HepG2 (cell line): ENCODE results near the gene LRP1B. TPM values are rescaled to one million over a fixed set of nuclear protein-coding genes. Genes with fewer than 3 reads are reported as not detected.

Experiments
- ATAC-seq: fragments of 200-7000 bp; cut with Tn5 transposase; 3 replicates; pipeline ENCODE4 v1.9.1; 2020; ENCODE audit warnings: mild to moderate bottlenecking, moderate library complexity
- BruUV-seq: library from RNA; stranded (reverse); fragments of 400-500 nt; replicated peaks from 2 replicates; lab custom pipeline; 2021; lab: Mats Ljungman, UMichigan
- CTCF ChIA-PET: fragments of 300-600 bp; formaldehyde crosslinking; extraction: SDS; loops from one replicate; lab custom pipeline; 2021; ENCODE audit warnings: low total read pairs, inconsistent platforms, low intra/inter-chr PET ratio; lab: Yijun Ruan, JAX
- POLR2A ChIA-PET: fragments of 350-600 bp; sonication (Branson Sonifier 250); formaldehyde crosslinking; loops from one replicate; lab custom pipeline; 2020; ENCODE audit warnings: antibody characterized with exemption, inconsistent platforms; lab: Yijun Ruan, JAX
- DNase-seq: peaks from one replicate; pipeline ENCODE4 v3.0.0-alpha.2; 2015; ENCODE audit warnings: low spot score
- FAIRE-seq: peaks from 3 replicates; lab custom pipeline; 2011; peaks lifted over from hg19 to GRCh38; lab: Jason Lieb, UNC
- H2AFZ ChIP-seq: one replicate; pipeline ENCODE4 v1.6.1; 2011; ENCODE audit warnings: low read length, inconsistent platforms
- H3K27ac ChIP-seq: fragments of 300-600 bp; 3 replicates; pipeline ENCODE4 v1.8.0; 2011; ENCODE audit warnings: mixed run types, mild to moderate bottlenecking, mixed read lengths, low read length, inconsistent platforms; ENCODE audit not compliant: insufficient read depth; ENCODE audit errors: extremely low read length
- H3K27me3 ChIP-seq, 2 experiments: fragments of 200-600 bp in 1 of 2; 2 replicates in 1 of 2; 3 replicates in 1 of 2; pipeline versions ENCODE4 v1.6.0 to v1.8.0; 2011; ENCODE audit warnings: low read length in 2 of 2, mild to moderate bottlenecking in 2 of 2, moderate library complexity in 2 of 2, inconsistent platforms in 1 of 2; ENCODE audit not compliant: insufficient read depth in 2 of 2, control insufficient read depth in 1 of 2
- H3K36me3 ChIP-seq, 2 experiments: fragments of 200-600 bp in 1 of 2; replicated peaks in 1 of 2; 2 replicates in 1 of 2; 3 replicates in 1 of 2; pipeline versions ENCODE4 v1.5.1 to v1.8.0; 2011; ENCODE audit warnings: low read length in 2 of 2, inconsistent platforms in 1 of 2; ENCODE audit not compliant: insufficient read depth in 2 of 2, control insufficient read depth in 1 of 2
- H3K4me1 ChIP-seq: 2 replicates; pipeline ENCODE4 v1.5.1; 2012; ENCODE audit warnings: low read length, inconsistent platforms; ENCODE audit not compliant: insufficient read depth
- H3K4me2 ChIP-seq: 2 replicates; pipeline ENCODE4 v1.6.0; 2011; ENCODE audit warnings: low read depth, low read length, inconsistent platforms
- H3K4me3 ChIP-seq, 3 experiments: fragments of 200-600 bp in 1 of 3; sonication (generic), shearing (Covaris generic) in 1 of 3; replicated peaks in 1 of 3; 2 replicates each; pipeline ENCODE4 v1.5.1; 2011 to 2016; ENCODE audit warnings: low read length in 3 of 3, inconsistent platforms in 2 of 3, low read depth in 2 of 3, mild to moderate bottlenecking in 2 of 3, control low read depth in 1 of 3, mixed read lengths in 1 of 3; ENCODE audit not compliant: insufficient read depth in 1 of 3
- H3K79me2 ChIP-seq: one replicate; pipeline ENCODE4 v1.6.1; 2011; ENCODE audit warnings: low read length, inconsistent platforms; ENCODE audit not compliant: insufficient read depth
- H3K9ac ChIP-seq: 2 replicates; pipeline ENCODE4 v1.6.0; 2011; ENCODE audit warnings: mild to moderate bottlenecking, low read depth, low read length, inconsistent platforms; ENCODE audit not compliant: insufficient read depth
- H3K9me3 ChIP-seq: 2 replicates; pipeline ENCODE4 v1.5.1; 2012; ENCODE audit warnings: mild to moderate bottlenecking, low read length
- H4K20me1 ChIP-seq: 2 replicates; pipeline ENCODE4 v1.6.0; 2011; ENCODE audit warnings: inconsistent platforms, mild to moderate bottlenecking, low read length, moderate library complexity; ENCODE audit not compliant: insufficient read depth
- CBFB ChIP-seq: sonication (generic); formaldehyde crosslinking; IDR thresholded peaks from 2 replicates; pipeline ENCODE4 v1.4.0; 2020; ENCODE audit warnings: missing genetic modification reagents
- ISX ChIP-seq: sonication (generic); formaldehyde crosslinking; conservative IDR thresholded peaks from 2 replicates; pipeline ENCODE4 v1.5.0; 2020; ENCODE audit warnings: missing genetic modification reagents
- PRMT3 ChIP-seq: sonication (generic); formaldehyde crosslinking; IDR thresholded peaks from 2 replicates; pipeline ENCODE4 v1.8.1; 2022; ENCODE audit warnings: low read depth, mild to moderate bottlenecking, moderate library complexity, missing genetic modification reagents, borderline replicate concordance
- ZNF501 ChIP-seq: sonication (generic); formaldehyde crosslinking; IDR thresholded peaks from 2 replicates; pipeline ENCODE4 v1.5.1; 2020; ENCODE audit warnings: mild to moderate bottlenecking, moderate library complexity, missing genetic modification reagents
- ZNF513 ChIP-seq: sonication (generic); formaldehyde crosslinking; conservative IDR thresholded peaks from 2 replicates; pipeline ENCODE4 v1.5.0; 2020; ENCODE audit warnings: missing genetic modification reagents
- ZNF547 ChIP-seq: sonication (generic); formaldehyde crosslinking; IDR thresholded peaks from 2 replicates; pipeline ENCODE4 v1.5.1; 2020; ENCODE audit warnings: mild to moderate bottlenecking, missing genetic modification reagents
- ZNF761 ChIP-seq: sonication (generic); formaldehyde crosslinking; conservative IDR thresholded peaks from 2 replicates; pipeline ENCODE4 v1.4.0; 2020; ENCODE audit warnings: mild to moderate bottlenecking, missing genetic modification reagents
- ZNF768 ChIP-seq: sonication (generic); formaldehyde crosslinking; IDR thresholded peaks from 2 replicates; pipeline ENCODE4 v1.4.0; 2020; ENCODE audit warnings: missing genetic modification reagents
- ZNF775 ChIP-seq: sonication (generic); formaldehyde crosslinking; IDR thresholded peaks from 2 replicates; pipeline ENCODE4 v1.4.0; 2020; ENCODE audit warnings: missing genetic modification reagents, mild to moderate bottlenecking, moderate library complexity, borderline replicate concordance
- in situ Hi-C: cut with HindIII; loops from 2 replicates; pipeline ENCODE4 v1.10.0; 2017; ENCODE audit warnings: low pct_unique_long_range_greater_than_20kb; ENCODE audit not compliant: extremely low pct_ligation_motif_present
- intact Hi-C: fragments of 100-400 bp; cut with micrococcal nuclease; formaldehyde crosslinking; loops from one replicate; pipeline ENCODE4 v1.10.0; 2022; ENCODE audit not compliant: unreplicated experiment
- polyA plus RNA-seq, 8 experiments: library from polyadenylated mRNA; depleted of rRNA in 3 of 8; stranded (reverse) in 7 of 8; unstranded in 1 of 8; fragments of >200 nt; fragmentation: Illumina TruSeq in 4 of 8; extraction: Trizol in 4 of 8; gene quantifications; 2 replicates each; pipeline versions ENCODE4 v1.2.1 to v1.2.3, GENCODE V29; 2011 to 2016; ENCODE audit warnings: low read depth in 4 of 8, missing spikeins in 1 of 8, mixed read lengths in 1 of 8; ENCODE audit not compliant: insufficient read depth in 1 of 8
- total RNA-seq, 5 experiments: library from RNA; depleted of rRNA; stranded (reverse); fragments of >200 nt; fragmentation: Illumina TruSeq; extraction: Trizol; gene quantifications; 2 replicates each; pipeline ENCODE4 v1.2.3, GENCODE V29; 2016; ENCODE audit warnings: low read depth in 1 of 5
- TF ChIP-seq, protein P1 (sequence below): sonication (generic); formaldehyde crosslinking; IDR thresholded peaks from 2 replicates; pipeline ENCODE4 v1.5.1; 2020; ENCODE audit warnings: mild to moderate bottlenecking, missing genetic modification reagents, moderate library complexity

The LRP1B gene
- total and polyA plus RNA-seq, 2 of the 13 experiments (the other 11 are each of a cell fraction or from before 2014, with no cell fraction given), result 0.04 TPM; not detected in 1

DNA sequence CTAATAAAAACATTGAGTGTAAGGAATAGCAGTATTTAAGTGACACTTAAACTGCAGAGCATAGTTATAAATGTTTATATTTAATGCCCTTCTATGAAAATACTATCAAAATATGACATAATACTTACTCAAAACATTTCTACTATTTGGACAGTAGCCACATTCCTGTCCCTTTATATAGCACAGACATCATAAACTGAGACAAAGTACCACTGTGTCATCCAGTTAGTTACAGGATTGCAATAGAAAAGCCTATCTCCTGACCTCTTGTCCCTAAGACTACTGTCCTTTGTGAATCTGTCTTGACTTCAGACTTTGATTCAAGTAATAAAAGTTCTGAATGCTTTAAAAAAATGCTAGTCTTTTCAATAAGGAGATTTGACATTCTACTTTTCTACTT, 1822.1 kb downstream of the LRP1B start:
- ChIA-PET POLR2A (no interaction called here), CTCF (no interaction called here)
- no TSS peak for BruUV-seq
- Histone ChIP-seq H3K9me3 (no peaks in the 10 kb centered on the region), H3K4me1 (no peaks in the 10 kb centered on the region), H3K27me3 (no peaks in the 10 kb centered on the region), H3K4me3 (no peak overlapping the region), H4K20me1 (no peaks in the 10 kb centered on the region), H3K27ac (no peak overlapping the region), H2AFZ (no peak overlapping the region), H3K4me2 (no peak overlapping the region), H3K9ac (no peak overlapping the region), H3K79me2 (no peaks in the 10 kb centered on the region), H3K36me3 (no peaks in the 10 kb centered on the region)
- DNase-seq (no peak), ATAC-seq (no peak), FAIRE-seq (no peak)
- intact Hi-C loops (no loop called here), in situ Hi-C loops (no loop called here)
- TF ChIP-seq PRMT3 (no peak), ZNF501 (no peak), ISX (CRISPR knock-in tag) (no peak), ZNF768 (CRISPR knock-in tag) (no peak), ZNF775 (no peak), CBFB (no peak), ZNF513 (no peak), ZNF547 (CRISPR knock-in tag) (no peak), ZNF761 (CRISPR knock-in tag) (no peak)
- TF ChIP-seq, protein P1, sequence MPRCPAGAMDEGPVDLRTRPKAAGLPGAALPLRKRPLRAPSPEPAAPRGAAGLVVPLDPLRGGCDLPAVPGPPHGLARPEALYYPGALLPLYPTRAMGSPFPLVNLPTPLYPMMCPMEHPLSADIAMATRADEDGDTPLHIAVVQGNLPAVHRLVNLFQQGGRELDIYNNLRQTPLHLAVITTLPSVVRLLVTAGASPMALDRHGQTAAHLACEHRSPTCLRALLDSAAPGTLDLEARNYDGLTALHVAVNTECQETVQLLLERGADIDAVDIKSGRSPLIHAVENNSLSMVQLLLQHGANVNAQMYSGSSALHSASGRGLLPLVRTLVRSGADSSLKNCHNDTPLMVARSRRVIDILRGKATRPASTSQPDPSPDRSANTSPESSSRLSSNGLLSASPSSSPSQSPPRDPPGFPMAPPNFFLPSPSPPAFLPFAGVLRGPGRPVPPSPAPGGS (CRISPR knock-in tag), result no peak
